A549 (cell line): Measurements from ENCODE around the gene NCAPD2. TPM values are rescaled to one million over a fixed set of nuclear protein-coding genes. Genes with fewer than 3 reads are reported as not detected.

Source experiments
- ATAC-seq, 2 experiments: fragments of 200-7000 bp in 1 of 2; fragments of >200 bp in 1 of 2; cut with Nextera tagmentation in 1 of 2; cut with Tn5 transposase in 1 of 2; 3 replicates each; pipeline versions ENCODE4 v1.8.0 to v1.9.1; 2018 to 2020; ENCODE audit warnings: mild to moderate bottlenecking in 1 of 2, moderate library complexity in 1 of 2
- CTCF ChIA-PET: fragments of 300-600 bp; sonication (Branson Sonifier 250); formaldehyde crosslinking; extraction: SDS; loops from one replicate; lab custom pipeline; 2021; ENCODE audit warnings: antibody characterized with exemption, inconsistent platforms; lab: Yijun Ruan, JAX
- POLR2A ChIA-PET: fragments of 350-600 bp; formaldehyde crosslinking; extraction: SDS; loops from one replicate; lab custom pipeline; 2021; ENCODE audit warnings: antibody characterized with exemption, inconsistent platforms; lab: Yijun Ruan, JAX
- DNase-seq, 2 experiments: peaks; one replicate each; pipeline versions ENCODE4 v3.0.0 to v3.0.0-alpha.2; 2011 to 2016; ENCODE audit warnings: low read depth in 1 of 2, low spot score in 1 of 2
- FAIRE-seq: peaks from 2 replicates; lab custom pipeline; 2011; peaks lifted over from hg19 to GRCh38; lab: Jason Lieb, UNC
- H3K27ac ChIP-seq, 2 experiments: fragments of >200 bp; sonication (Bioruptor Twin); formaldehyde crosslinking; 3 replicates each; pipeline ENCODE4 v1.5.1; 2016 to 2017
- H3K4me1 ChIP-seq: fragments of >200 bp; sonication (Bioruptor Twin); formaldehyde crosslinking; 3 replicates; pipeline ENCODE4 v1.6.1; 2016
- H3K4me2 ChIP-seq: fragments of >200 bp; sonication (Bioruptor Twin); formaldehyde crosslinking; 3 replicates; pipeline ENCODE4 v1.6.1; 2016
- H3K4me3 ChIP-seq: fragments of >200 bp; sonication (Bioruptor Twin); formaldehyde crosslinking; 3 replicates; pipeline ENCODE4 v1.5.1; 2016
- H3K9me3 ChIP-seq: fragments of >200 bp; sonication (Bioruptor Twin); formaldehyde crosslinking; 3 replicates; pipeline ENCODE4 v1.6.1; 2016
- BHLHE40 ChIP-seq: IDR thresholded peaks from 2 replicates; pipeline ENCODE4 v1.6.1; 2012; ENCODE audit warnings: low read depth, low read length, inconsistent platforms
- CBX2 ChIP-seq: fragments of 200-600 bp; sonication (generic); IDR thresholded peaks from 2 replicates; pipeline ENCODE4 v1.6.1; 2016; ENCODE audit warnings: low read depth, mild to moderate bottlenecking, borderline replicate concordance
- CHD4 ChIP-seq: fragments of 200-600 bp; sonication (generic); IDR thresholded peaks from 2 replicates; pipeline ENCODE4 v1.6.1; 2016; ENCODE audit warnings: antibody characterized with exemption, mild to moderate bottlenecking, borderline replicate concordance
- HOXA7 ChIP-seq: fragments of 250-450 bp; sonication (Bioruptor Pico); IDR thresholded peaks from 2 replicates; pipeline ENCODE4 v1.5.0; 2020; ENCODE audit warnings: mild to moderate bottlenecking, moderate library complexity
- HOXB5 ChIP-seq: fragments of 250-450 bp; sonication (Bioruptor Pico); IDR thresholded peaks from 2 replicates; pipeline ENCODE4 v1.5.0; 2020; ENCODE audit warnings: mild to moderate bottlenecking, moderate library complexity
- JUNB ChIP-seq: fragments of >200 bp; sonication (Bioruptor Twin); formaldehyde crosslinking; IDR thresholded peaks from 2 replicates; pipeline ENCODE4 v1.6.1; 2016
- KDM1A ChIP-seq: fragments of 200-600 bp; sonication (generic); IDR thresholded peaks from 2 replicates; pipeline ENCODE4 v1.6.1; 2016; ENCODE audit warnings: low read depth, mild to moderate bottlenecking
- RAD21 ChIP-seq, 2 experiments: fragments of >200 bp in 1 of 2; sonication (Bioruptor Twin) in 1 of 2; formaldehyde crosslinking in 1 of 2; IDR thresholded peaks in 1 of 2; conservative IDR thresholded peaks in 1 of 2; 2 replicates in 1 of 2; 3 replicates in 1 of 2; pipeline ENCODE4 v1.6.1; 2012 to 2018; ENCODE audit warnings: inconsistent platforms in 1 of 2
- RCOR1 ChIP-seq: fragments of 150-350 bp; IDR thresholded peaks from 2 replicates; pipeline ENCODE4 v1.6.1; 2014; ENCODE audit warnings: antibody characterized with exemption, low read length, low read depth
- RNF2 ChIP-seq: fragments of 200-600 bp; sonication (generic); IDR thresholded peaks from 2 replicates; pipeline ENCODE4 v1.6.1; 2016; ENCODE audit warnings: low read depth, mild to moderate bottlenecking, antibody characterized with exemption, moderate library complexity, borderline replicate concordance
- SMC3 ChIP-seq: fragments of >200 bp; sonication (Bioruptor Twin); formaldehyde crosslinking; IDR thresholded peaks from 3 replicates; pipeline ENCODE4 v1.6.1; 2018; ENCODE audit warnings: inconsistent platforms
- ZFP36 ChIP-seq: fragments of 450-650 bp; IDR thresholded peaks from 2 replicates; pipeline ENCODE4 v1.6.1; 2014; ENCODE audit warnings: borderline replicate concordance; ENCODE audit not compliant: partially characterized antibody
- ZNF302 ChIP-seq: fragments of 250-450 bp; sonication (Bioruptor Pico); IDR thresholded peaks from 2 replicates; pipeline ENCODE4 v1.9.0; 2021; ENCODE audit warnings: inconsistent platforms, mild to moderate bottlenecking, moderate library complexity
- WGBS: methylation state at CpG from one replicate; pipeline ENCODE4 v1.1.6; 2017; ENCODE audit errors: missing lambda C conversion rate; 5-methylcytosine and 5-hydroxymethylcytosine counted together
- polyA plus RNA-seq, 4 experiments: library from polyadenylated mRNA; depleted of rRNA in 3 of 4; stranded (reverse); fragments of >200 nt; fragmentation: RNase III in 1 of 4; extraction: RNeasy Plus Mini Kit Qiagen cat#74134 plus additional on column Dnase treatment in 1 of 4; gene quantifications; 2 replicates in 3 of 4; 3 replicates in 1 of 4; pipeline ENCODE4 v1.2.3, GENCODE V29; 2011 to 2017
- TF ChIP-seq, protein P1 (sequence below): fragments of >200 bp; sonication (Bioruptor Twin); formaldehyde crosslinking; IDR thresholded peaks from 3 replicates; pipeline ENCODE4 v1.5.1; 2016
- TF ChIP-seq, protein P2 (sequence below): fragments of 200-600 bp; sonication (generic); IDR thresholded peaks from 2 replicates; pipeline ENCODE4 v1.6.1; 2016; ENCODE audit warnings: antibody characterized with exemption, mild to moderate bottlenecking, moderate library complexity
- TF ChIP-seq, protein P3 (sequence below): IDR thresholded peaks from 2 replicates; pipeline ENCODE4 v1.6.1; 2012; ENCODE audit warnings: low read depth, borderline replicate concordance

Gene NCAPD2
- polyA plus RNA-seq, 2 of the 4 experiments (the other 2 are of a cell fraction) = 82.0 to 130 TPM

DNA sequence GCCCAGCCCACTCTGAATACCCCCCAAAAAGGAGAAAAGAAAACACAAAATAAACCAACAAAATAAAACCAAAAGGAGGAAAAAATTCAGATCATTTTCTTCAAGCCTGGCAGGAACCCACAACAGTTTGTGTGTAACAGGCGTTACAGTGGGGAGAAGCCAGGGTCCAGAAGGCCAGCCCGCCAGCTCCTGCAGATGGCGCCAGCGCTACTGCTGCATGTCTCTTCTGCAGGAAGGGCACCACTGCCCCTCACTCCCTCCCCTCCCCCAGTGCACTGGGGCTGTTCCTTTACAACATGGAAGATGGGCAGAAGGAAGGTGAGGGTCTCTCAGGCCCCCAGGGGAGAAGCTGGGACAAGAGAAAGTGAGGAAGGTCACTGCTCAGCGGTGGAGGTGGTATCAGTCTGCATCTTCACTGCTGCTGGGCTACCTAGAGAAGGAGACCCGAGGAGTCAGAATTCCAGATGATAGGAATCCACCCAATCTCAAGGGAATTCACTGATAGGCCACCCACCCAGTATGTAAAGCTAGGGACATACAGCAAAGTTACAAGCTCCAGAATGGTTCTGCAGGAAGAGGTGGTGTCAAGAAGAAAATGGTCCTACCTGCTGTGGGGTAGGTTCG lies 76.5 kb downstream of the NCAPD2 start:
- TF ChIP-seq RNF2 (no peak), RAD21 (conservative IDR thresholded peaks at IDR 0.05 in 1 of 2, IDR thresholded peaks at IDR 0.05 in 1 of 2) (peak; percentile 49 to 51), SMC3 (peak; percentile 41; the same call in 2 of the 3 replicates)
- TF ChIP-seq, protein P1, sequence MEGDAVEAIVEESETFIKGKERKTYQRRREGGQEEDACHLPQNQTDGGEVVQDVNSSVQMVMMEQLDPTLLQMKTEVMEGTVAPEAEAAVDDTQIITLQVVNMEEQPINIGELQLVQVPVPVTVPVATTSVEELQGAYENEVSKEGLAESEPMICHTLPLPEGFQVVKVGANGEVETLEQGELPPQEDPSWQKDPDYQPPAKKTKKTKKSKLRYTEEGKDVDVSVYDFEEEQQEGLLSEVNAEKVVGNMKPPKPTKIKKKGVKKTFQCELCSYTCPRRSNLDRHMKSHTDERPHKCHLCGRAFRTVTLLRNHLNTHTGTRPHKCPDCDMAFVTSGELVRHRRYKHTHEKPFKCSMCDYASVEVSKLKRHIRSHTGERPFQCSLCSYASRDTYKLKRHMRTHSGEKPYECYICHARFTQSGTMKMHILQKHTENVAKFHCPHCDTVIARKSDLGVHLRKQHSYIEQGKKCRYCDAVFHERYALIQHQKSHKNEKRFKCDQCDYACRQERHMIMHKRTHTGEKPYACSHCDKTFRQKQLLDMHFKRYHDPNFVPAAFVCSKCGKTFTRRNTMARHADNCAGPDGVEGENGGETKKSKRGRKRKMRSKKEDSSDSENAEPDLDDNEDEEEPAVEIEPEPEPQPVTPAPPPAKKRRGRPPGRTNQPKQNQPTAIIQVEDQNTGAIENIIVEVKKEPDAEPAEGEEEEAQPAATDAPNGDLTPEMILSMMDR = peak; percentile 61
- TF ChIP-seq, protein P2, sequence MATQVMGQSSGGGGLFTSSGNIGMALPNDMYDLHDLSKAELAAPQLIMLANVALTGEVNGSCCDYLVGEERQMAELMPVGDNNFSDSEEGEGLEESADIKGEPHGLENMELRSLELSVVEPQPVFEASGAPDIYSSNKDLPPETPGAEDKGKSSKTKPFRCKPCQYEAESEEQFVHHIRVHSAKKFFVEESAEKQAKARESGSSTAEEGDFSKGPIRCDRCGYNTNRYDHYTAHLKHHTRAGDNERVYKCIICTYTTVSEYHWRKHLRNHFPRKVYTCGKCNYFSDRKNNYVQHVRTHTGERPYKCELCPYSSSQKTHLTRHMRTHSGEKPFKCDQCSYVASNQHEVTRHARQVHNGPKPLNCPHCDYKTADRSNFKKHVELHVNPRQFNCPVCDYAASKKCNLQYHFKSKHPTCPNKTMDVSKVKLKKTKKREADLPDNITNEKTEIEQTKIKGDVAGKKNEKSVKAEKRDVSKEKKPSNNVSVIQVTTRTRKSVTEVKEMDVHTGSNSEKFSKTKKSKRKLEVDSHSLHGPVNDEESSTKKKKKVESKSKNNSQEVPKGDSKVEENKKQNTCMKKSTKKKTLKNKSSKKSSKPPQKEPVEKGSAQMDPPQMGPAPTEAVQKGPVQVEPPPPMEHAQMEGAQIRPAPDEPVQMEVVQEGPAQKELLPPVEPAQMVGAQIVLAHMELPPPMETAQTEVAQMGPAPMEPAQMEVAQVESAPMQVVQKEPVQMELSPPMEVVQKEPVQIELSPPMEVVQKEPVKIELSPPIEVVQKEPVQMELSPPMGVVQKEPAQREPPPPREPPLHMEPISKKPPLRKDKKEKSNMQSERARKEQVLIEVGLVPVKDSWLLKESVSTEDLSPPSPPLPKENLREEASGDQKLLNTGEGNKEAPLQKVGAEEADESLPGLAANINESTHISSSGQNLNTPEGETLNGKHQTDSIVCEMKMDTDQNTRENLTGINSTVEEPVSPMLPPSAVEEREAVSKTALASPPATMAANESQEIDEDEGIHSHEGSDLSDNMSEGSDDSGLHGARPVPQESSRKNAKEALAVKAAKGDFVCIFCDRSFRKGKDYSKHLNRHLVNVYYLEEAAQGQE = no peak
- Histone ChIP-seq H3K4me3 (no peak overlapping the region), H3K27ac (no peak overlapping the region), H3K4me1 (peaks cover 23% of the 10 kb centered on the region), H3K9me3 (no peaks in the 10 kb centered on the region), H3K4me2 (no peak overlapping the region)
- DNase-seq (peak; percentile 72 to 80), ATAC-seq (peak; percentile 49 to 65; a peak in 4 of 6 replicates), FAIRE-seq (no peak)
- WGBS = 65% methylated on average over 7 of the region's 7 CpGs
- ChIA-PET POLR2A (interaction anchor here (1.2 to 1.3 kb wide), 2 partner anchors 36 to 118 kb away, joined by 5 to 6 read pairs; partner anchors contain the start of genes GAPDH and ZNF384), CTCF (interaction anchor here (0.6 to 3.4 kb wide), 28 partner anchors 9 to 302 kb away, joined by 3 to 49 read pairs (median 4); partner anchors contain the start of genes GAPDH and SPSB2)

DNA sequence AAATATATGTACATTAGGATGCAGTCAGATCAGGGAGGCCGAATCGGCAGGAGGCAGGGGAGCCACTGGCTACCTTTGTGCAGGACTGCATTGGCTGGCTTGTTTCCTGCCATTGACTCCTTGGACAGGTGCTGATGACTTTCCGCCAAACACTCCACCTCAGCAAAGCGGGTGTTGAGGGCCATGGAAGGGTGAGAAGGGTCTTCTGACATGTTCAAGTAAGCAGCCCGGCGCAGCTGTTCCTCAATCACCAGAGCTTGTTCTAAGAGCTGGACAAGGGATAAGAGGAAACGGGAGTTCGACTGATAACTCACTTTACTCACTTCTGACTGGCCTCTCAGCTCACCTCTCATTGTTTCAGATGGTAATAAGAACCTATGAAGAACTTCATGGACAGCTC lies 79.1 kb downstream of the NCAPD2 start:
- WGBS = 96% methylated on average over 8 of the region's 8 CpGs
- Histone ChIP-seq H3K4me3 (no peak overlapping the region), H3K4me1 (peaks cover 17% of the 10 kb centered on the region), H3K9me3 (no peaks in the 10 kb centered on the region), H3K4me2 (no peak overlapping the region), H3K27ac (no peak overlapping the region)
- DNase-seq (no peak), FAIRE-seq (no peak), ATAC-seq (no peak)
- POLR2A ChIA-PET = no interaction called here
- CTCF ChIA-PET = interaction anchor here (0.6 to 3.4 kb wide), 10 partner anchors 9 to 261 kb away, joined by 3 to 49 read pairs (median 4); no protein-coding TSS in a partner anchor
- TF ChIP-seq CBX2 (no peak), ZNF302 (no peak), KDM1A (no peak), HOXB5 (CRISPR knock-in tag) (no peak), ZFP36 (no peak), HOXA7 (CRISPR knock-in tag) (no peak), RAD21 (conservative IDR thresholded peaks at IDR 0.05 in 1 of 2, IDR thresholded peaks at IDR 0.05 in 1 of 2) (no peak), JUNB (no peak)

DNA sequence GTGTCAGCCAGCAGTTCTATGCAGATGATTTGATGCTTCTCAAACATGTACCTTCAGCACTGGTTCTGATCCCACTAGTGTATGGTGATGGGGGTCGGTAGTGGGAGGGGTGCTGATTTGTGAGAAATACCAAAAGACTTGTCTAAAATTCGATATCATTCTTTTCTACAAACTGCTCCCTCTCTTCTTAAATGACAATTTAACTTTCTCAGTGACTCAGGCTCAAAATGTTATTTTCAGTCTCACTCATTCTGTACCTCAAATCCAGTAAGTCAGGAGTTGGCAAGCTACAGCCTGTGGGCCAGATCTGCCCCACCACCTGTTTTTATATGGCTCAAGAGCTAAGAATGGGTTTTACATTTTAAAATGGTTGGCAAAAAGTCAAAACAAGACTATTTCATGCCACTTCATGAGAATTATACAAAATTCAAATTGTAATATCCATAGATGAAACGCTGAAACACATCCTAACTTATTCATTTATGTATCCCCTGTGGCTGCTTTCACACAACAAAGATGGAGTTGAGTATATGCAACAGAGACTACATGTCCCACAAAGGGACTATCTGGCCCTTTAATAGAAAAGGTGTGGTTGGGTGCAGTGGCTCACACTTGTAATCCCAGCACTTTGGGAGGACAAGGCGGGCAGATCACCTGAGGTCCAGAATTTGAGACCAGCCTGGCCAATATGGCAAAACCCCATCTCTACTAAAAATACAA lies 80.8 kb downstream of the NCAPD2 start:
- H3K4me2 ChIP-seq = no peak overlapping the region
- no peak overlapping the region for H3K27ac ChIP-seq
- POLR2A ChIA-PET = no interaction called here
- ATAC-seq (no peak), DNase-seq (no peak), FAIRE-seq (no peak)
- H3K9me3 ChIP-seq = no peaks in the 10 kb centered on the region
- H3K4me3 ChIP-seq = no peak overlapping the region
- peaks cover 9% of the 10 kb centered on the region; the same call in 2 of the 3 replicates for H3K4me1 ChIP-seq
- 92% methylated on average over 4 of the region's 4 CpGs for WGBS
- TF ChIP-seq, protein P3, sequence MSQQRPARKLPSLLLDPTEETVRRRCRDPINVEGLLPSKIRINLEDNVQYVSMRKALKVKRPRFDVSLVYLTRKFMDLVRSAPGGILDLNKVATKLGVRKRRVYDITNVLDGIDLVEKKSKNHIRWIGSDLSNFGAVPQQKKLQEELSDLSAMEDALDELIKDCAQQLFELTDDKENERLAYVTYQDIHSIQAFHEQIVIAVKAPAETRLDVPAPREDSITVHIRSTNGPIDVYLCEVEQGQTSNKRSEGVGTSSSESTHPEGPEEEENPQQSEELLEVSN = no peak
- TF ChIP-seq CHD4 = no peak
- no peak for TF ChIP-seq RCOR1
- TF ChIP-seq BHLHE40 = no peak
- CTCF ChIA-PET = interaction anchor here (0.7 kb wide), 1 partner anchor 37 kb away, joined by 3 read pairs; no protein-coding TSS in a partner anchor
